Activated CD4-positive, alpha-beta T cell treated with anti-CD3 and anti-CD28 coated beads, Interleukin-2, amount 50 U/mL, for 16 hours (primary cell): ENCODE measurements around the gene CCRL2.
"Not testable (repeated sequence)": the region's sequence is repeated elsewhere in the genome, so short reads cannot be mapped to it uniquely, and the experiment has no call there.

Source experiments
- DNase-seq: peaks from one replicate; pipeline ENCODE4 v3.0.0-alpha.2; 2020

The CCRL2 gene

DNA sequence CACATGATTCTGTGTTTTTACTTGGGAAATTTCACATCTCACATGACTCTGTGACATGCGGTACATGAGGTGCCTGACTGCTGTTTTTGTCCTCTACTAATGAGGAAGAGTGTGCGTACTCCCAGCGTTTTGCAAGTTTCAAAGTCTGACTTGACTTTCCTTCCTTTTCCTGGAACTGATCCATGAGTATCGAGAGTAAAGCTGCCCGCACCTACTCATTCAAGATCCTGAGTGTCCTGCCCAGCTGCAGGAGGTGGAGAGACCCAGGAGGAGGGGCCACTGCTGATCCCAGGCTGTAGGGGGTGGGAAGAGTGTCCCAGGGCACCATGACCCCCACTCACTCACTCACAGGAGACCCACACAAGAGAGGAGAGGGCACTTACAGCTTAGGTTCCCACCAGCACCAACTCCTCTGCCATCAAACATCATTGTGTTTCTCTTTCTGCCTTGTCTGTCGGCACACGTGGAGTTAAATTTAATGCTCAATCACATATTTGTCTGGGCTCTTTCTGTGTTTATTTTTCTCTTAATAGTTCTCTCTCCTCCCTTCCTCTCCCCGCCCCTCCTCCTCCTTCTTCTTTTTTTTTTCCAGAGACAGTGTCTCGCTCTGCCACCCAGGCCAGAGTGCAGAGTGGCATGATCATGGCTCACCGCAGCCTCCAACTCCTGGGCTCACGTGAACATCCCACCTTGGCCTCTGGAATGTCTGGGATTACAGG is 1.6 kb upstream of the CCRL2 start:
- no peak for DNase-seq

DNA sequence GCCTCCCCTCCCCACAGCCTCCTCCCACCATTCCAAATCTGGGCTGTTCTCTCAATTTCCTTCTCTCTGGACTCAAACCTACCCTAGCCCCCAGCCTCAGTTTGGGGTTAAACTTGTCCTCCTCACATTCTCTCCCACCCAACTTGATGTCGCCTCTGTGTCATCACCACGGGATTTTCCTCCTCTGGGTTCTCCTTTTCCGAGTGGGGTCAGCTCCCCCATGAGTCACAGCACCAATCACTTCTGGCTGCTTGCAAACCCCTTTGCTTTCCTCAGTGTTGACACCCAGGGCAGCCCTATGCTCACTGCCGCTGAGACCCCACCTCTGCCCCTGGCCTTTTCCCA is 644 bp upstream of the CCRL2 start:
- no peak for DNase-seq

DNA sequence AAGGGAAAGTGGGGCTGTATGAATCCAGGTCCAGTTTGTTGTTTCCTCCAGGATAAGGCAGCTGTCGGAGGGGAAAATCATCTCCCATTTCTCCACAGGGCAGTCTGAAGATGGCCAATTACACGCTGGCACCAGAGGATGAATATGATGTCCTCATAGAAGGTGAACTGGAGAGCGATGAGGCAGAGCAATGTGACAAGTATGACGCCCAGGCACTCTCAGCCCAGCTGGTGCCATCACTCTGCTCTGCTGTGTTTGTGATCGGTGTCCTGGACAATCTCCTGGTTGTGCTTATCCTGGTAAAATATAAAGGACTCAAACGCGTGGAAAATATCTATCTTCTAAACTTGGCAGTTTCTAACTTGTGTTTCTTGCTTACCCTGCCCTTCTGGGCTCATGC is 911 bp downstream of the CCRL2 start:
- no peak for DNase-seq

DNA sequence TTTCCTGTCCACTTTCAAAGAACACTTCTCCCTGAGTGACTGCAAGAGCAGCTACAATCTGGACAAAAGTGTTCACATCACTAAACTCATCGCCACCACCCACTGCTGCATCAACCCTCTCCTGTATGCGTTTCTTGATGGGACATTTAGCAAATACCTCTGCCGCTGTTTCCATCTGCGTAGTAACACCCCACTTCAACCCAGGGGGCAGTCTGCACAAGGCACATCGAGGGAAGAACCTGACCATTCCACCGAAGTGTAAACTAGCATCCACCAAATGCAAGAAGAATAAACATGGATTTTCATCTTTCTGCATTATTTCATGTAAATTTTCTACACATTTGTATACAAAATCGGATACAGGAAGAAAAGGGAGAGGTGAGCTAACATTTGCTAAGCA is 1.8 kb downstream of the CCRL2 start:
- no peak for DNase-seq

DNA sequence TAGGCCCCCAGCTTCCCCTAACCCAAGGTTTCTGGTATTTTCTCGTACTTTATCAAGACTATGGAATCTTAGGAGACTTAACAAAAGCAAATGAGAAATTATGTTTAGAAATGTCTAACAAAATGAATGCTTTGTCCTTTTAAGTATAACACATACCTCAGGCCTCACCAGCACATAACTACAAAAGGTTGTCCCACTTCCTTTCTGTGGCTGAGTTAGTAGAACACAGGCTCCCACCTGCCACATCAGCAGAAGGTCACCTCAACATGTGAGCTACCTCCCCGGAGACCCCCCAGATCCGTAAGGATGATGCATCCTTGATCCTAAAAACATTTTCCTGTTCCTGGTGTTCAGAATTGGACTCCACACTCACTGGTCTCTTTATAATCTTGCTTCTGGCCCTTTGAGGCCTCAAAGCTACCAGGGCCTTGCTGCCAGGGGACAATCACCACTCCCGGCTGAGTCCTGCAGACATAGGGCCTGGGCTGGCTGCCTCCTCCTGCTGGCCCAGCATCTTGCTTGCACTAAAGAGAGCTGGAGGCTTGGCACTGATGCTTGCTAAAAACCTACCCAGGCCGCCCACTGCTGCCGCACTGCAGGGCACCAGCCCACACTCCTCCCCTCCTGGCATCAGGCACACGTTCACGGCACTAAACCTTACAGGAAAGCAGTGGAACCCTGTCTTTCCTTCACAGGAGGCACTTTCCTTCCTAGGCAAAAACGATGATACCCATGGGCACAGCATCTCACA is 2.9 kb downstream of the CCRL2 start:
- no peak for DNase-seq

DNA sequence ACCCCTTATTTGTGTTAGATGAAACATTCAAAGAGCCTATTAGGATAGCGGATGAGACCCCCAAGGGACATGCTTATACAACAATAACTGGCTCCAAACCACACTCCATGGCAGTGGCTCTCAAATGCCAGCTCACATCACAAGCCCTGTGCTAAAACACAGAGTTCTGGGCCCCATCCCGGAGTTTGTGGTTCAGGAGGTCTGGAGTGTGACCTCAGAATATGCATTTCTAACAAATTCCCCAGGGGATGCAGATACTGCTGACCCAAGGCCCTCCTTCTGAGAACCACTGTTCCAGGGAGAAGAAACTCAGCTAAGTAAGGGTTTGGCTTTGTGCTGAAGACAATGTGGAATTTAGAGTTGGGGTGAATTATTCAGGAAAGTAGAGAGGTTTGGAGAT is 3.6 kb downstream of the CCRL2 start:
- DNase-seq: no peak

DNA sequence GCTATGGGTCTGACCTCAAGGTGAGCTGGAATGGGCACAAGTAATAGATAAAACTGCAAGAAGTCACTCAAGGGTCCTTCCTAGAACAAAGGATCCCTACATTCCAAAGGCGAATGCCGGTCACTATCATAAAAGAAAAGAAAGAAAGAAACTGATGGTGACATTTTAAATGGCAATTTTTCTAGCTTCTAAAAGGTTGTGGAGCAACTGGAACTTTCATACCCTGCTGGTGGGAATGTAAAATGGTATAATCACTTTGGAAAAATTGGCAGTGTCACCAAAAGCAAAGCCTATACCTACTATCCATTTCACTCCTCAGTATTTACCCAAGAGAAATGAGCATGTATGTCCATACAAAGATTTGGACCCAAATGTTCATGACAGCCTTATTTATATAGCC is 4.2 kb downstream of the CCRL2 start:
- DNase-seq: no peak

DNA sequence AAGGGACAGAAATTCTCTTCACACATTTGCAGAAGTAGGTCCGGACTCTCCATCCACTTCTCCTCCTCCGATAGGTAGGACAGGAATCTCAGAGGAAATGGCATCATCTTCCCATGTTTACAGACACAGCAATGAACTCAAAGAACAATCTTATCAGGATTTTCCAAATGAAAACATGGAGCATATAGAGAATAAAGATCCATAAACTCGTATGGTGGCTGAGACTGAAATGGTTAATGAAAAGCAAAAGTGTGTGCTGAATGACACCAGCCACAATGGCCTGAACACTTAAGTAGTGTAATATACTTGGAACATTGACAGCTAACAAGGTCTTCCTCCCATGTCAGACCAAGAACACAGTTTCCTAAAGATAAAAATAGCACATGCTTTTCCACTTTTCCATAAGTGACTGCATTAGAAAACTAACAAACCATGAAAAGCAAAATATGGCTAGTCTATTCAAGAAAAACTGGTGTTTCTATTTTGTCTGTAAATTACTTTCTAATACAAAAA is 5.8 kb downstream of the CCRL2 start:
- DNase-seq: no peak

DNA sequence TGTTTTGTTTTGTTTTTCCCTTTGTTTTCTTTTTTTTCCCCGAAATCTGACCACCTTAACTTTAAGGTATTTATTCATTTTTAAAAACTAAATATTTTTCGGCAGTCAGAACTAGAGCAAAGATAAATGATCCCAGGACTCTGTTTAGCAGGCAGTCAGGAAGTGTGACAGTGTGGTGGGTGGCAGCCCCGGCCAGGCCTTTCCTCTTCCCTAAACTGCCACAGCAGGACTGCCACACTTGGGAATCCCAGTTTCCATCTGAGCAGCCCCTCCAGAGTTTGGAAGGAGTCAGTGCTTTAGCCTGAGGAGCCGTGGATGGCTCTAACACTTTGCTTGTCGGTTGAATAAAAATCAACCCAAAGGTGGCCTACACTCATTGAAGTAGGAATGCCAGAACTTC is 6.9 kb downstream of the CCRL2 start:
- DNase-seq: no peak

DNA sequence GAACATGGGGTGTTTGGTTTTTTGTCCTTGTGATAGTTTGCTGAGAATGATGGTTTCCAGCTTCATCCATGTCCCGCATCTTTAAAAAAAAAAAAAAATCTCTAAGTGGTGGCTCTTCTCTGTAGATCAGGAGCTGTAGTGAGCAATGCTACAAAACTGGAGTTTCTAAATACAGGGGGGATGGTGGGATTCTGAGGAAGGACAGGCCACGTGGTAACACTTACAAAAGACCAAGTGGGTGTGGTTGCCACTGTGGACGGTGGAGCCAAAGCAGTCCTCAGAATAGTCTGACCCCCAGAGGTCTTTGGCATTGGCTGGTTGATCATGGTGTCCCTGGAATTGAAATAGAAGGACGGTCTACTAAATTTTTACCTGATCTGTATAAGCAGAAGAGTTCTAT is 7.7 kb downstream of the CCRL2 start:
- no peak for DNase-seq

DNA sequence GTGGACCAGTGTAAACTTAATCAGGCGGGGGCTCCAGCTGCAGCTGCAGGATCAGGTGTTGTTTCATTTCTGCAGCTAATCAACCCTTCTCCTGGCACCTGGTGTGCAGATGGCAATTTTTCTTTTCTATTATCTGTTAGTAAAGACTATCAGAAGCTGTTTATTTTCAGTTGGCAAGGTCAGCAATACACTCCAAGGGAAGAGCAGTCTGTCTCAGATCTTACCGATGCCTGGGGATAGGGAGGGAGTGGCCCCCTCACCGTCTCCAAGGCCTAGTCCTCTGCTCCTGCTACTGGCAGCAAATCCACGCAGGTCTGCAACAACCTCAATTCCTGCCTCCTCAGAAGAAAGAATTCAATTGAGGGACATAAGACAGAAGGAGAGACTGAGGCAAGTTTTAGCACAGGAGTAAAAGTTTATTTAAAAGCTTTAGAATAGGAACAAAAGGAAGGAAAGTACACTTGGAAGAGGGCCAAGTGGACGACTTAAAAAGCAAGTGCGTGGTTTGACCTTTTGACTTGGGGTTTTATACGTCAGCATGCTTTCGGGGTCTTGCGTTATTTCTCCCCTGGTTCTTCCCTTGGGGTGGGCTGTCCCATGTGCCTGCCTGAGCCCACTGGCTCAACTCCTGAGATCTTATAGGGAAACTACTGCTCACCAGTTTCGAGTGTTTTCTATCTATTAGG is 9.2 kb downstream of the CCRL2 start:
- DNase-seq: no peak

DNA sequence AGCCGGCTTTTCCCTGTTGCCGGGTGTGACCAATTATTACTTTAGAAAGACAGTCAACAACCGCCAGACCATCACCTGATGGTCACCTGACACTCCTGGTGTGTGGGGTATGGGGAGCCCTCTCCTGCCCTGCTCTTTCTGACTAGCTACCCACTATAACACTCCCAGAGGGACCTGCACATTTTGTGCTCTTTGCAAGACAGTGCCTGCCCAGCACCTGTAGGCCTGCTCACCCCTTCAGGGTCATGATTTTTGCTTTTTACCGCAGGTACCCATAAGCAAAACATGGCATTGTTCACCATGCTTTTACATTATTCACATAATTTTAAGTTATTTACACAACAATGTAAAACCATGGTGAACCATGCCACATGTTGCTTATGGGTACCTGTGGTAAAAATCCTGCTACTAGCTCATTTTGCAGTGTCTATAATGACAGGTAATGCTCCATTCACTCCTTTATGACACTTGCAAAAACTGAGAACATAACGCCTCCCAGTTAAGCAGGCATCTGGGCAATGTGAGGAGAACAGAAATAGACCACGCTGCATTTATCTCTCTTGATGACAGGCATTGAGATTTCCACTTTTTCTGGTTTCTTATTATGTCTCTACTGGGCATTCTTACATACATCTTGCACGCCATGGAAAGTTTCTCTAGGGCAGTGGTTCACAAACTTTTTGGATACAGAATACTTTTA is 9.9 kb downstream of the CCRL2 start:
- no peak for DNase-seq

DNA sequence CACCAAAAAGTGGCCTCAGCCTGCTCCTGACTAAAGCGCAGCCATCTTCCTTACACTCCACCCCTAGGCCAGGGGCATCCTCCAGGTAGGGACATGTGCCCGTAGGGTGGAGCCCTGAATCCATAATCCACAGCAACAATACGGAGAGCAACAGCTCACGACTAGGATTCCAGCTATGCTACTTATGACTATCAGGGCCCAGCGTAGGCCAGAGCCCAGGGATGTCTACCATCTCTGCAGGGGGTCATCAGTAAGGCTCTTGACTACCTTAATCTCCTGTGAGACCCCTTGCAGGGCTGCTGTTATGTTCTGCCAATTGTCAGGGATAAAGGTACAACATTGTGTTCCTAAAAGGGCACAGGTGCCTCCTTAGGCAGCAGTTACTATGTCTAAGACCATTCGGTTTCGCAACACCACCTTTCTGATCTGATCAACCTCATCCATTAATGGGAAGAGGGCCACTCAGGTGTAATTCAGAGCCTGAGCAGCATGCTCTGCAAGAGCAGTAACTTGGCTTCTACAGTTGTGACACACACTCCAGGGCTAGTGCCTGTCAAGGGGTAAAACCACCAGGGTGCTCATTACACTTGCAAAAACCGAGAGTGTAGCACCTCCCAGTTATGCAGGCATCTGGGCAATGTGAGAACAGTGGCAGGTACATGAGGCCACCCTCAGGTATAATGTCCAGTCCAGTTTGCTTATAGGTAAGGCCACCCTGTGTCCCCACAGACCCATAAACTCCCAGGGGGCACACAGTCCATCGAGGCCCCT is 11.0 kb downstream of the CCRL2 start:
- DNase-seq: no peak

DNA sequence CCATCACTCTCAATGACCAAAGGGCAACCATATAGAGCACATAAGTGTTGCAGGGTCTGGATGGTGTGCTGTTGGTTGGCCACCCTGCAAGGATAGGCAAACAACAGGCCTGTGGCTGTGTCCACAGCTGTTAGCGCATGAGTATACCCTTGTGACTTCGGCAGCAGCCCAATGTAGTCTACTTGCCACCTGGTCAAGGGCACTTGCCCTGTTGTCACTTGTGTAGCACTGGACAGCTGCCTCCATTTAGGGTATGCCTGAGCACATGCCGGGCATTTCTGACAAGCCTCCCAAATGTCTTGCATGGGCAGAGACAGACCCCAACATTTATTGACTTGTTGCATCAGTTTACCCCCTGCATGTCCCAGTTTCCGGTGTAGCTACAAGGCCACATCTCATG is 12.8 kb downstream of the CCRL2 start:
- no peak for DNase-seq

DNA sequence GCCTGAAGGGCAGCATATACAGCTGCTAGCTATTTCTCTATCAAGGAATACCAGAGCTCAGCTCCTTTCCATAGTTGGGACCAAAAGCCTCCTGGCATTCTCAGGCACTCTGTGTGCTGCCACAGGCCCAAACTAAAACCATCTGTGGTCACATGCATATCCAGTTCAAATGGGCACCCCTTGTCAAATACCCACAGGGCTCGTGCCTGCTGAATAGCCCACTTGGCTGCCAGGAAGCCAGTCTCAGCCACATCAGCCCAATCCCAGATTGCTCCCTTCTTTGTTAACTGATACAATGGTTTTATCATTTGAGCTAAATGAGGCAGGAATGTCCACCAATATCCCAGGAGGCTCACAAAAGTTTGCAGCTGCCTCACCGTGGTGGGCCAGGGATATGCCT is 13.9 kb downstream of the CCRL2 start:
- DNase-seq: no peak

DNA sequence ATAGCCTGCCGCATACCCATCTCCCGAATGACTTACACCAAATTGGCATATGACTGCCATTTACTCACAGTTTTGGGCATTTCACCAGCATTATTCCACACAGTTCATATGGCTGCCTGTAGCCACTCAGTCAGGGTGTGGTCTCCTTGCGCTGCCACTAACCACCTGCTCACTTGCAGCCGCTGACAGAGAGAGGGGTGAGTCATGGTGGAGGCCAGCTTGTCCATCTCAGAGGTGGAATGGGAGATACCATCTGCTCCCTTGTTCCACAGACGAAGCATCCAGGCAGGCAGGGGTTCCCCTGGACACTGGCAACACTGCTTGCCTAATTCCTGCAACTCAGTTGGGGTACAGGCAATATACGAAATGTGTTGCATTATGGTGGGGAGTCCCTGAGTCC is 15.6 kb downstream of the CCRL2 start:
- DNase-seq: no peak

DNA sequence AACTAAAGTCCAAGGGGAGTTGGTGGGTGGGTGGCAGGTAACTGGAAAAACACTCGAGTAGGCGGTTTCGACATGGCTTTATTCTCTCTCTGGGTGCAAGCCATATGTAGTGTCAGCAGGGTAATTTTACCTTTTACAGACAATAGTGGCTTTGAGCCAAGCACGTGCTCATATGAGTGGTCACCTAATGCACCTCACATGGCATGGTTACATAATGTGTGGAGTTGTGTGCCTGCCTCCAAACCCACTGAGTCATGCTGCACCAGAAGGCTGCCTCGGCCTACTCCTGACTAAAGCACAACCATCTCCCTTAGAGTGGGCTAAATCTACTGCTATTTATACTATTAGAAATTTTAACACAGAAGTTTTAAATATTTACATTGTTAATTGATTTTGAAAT is 16.5 kb downstream of the CCRL2 start:
- DNase-seq: no peak

DNA sequence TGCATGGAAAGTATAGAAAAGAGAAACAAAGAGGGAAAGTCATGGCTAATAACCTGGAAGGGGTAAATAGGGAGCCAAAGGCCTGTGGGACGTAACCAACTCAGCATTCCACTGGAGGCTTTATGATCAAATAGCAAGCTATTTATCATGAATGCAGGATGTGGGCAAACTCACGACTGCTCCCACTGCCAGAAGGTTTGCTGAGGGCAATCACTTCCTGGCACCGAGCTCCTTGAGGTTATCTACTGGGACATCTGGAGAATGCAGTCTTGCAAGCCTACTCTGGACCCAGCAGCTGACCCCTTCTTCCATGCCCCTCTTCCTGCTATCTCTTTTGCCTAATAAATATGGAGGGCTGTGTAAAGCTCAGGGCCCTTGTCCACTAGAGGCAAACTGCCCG is 19.4 kb downstream of the CCRL2 start:
- not testable (repeated sequence) for DNase-seq

DNA sequence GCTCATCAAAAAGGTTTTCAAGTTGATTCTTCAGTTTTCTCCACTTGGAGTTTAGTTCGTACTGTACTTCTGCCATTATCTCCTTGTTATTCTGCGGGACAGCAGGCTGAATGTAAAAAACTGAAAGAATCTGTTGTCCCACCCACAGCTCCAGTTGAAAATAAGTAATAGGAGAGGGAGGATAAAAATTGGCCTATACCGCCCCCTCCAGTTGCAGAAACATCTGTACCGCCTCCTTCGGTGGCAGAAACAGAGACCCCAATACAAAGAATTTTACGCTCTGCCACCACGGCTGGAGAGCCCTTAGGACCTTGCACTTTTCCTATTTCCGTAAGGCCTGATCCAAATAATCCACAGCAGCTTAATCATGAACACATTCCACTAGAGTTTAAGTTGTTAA is 20.3 kb downstream of the CCRL2 start:
- DNase-seq: not testable (repeated sequence)

DNA sequence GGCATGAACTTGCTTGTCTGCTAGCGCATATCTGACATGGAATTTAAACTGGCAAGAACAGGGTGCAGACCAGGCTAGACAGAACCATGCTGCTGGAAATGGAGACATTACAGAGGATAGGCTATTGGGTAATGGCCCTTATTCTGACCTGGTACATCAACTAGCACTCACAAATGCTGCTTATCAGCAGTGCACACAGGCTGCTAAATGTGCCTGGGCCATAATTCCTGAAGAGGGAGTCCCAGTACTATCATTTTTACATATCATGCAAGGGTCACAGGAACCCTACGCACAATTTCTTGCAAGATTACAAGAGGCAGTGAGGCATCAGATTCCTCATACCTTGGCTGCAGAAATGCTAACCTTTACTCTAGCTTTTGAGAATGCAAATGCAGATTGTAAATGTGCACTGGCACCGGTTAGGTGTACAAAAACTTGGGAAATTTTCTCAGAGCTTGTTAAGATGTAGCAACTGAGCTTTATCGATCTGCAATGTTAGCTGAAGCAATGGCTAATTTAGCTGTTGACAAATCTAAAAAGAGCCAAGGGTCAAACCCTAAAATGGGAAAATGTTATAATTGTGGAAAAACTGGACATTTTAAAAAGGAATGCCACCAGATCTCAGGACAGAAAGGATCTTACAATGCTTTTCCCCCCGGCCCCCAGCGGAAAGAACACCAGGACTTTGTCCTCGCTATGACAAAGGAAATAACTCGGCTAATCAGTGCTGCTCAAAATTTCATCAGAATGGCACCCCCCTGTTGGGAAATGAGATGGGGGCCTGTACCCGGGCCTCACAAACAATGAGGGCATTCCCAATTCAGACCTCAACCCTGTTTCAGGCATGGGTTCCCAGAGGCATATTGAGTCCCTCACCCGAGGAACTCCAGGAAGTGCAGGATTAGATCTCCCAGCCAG is 21.1 kb downstream of the CCRL2 start:
- DNase-seq: no peak

DNA sequence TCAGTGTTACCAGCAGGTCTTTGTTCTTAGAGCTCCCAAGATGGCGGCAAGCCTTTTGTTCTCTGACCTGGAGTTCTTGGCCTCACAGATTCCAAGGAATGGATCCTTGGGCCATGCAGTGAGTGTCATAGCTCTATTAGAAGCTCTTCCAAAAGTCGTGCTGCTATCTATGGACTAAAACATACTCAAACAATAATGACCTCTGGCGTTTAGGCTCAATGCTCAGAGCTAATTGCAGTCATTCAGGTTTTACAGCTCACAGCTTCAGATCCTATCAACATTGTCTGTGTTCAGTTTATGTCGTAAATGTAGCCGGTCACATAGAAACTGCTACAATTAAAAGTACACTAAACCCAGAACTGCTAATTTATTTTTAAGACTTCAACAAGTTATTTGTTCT is 22.2 kb downstream of the CCRL2 start:
- no peak for DNase-seq

DNA sequence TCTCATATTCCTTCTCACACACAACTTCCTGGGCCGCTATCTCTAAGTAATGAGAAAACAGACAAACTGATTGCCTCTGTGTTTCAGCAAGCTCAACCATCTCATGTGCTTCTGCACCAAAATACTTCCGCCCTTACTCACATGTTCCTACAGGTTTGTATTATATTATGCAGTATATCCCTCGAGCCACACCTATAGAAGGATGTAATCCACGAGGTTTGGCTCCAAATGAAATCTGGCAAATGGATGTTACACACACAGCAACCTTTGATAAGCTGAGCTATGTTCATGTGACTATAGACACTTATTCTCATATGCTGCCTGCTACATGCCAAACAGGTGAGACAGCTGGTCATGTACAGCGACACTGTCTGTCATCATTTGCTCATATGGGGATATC is 22.6 kb downstream of the CCRL2 start:
- no peak for DNase-seq
